ENCODE measurements around the gene ADD3.
A peak's percentile ranks its signal among the peaks of the same experiment; 100 is the strongest.

Gene ADD3

DNA sequence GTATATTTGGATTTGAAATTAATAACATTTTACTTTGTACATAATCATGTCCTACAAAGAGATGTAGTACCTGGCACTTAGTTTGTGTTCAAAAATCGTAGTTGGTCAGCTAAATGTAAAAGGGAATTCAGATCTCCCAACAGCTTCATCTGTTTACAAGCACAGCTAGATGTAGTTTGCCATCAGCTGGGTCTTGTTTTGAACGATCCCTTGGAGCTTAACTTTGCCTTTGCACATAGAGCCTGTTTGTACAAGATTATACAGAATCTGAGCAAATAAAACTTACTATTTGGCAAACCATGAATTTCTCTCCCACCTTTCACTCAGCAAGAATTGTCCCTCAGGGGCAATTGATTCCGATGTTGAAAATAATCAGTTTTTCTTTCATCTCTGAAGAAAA, 36.1 kb upstream of the ADD3 start:
- Histone ChIP-seq H3K4me1 (ENCODE audit: insufficient read depth, low read length, severe bottlenecking) (no peaks in the 10 kb centered on the region), H3K36me3 (ENCODE audit: insufficient read depth, low read length) (no peaks in the 10 kb centered on the region), H3F3A (ENCODE audit: insufficient read depth, low read length) (no peaks in the 10 kb centered on the region), H3K4me2 (ENCODE audit: low read length) (no peak overlapping the region), H3K4me3 (ENCODE audit: low read depth, low read length, poor library complexity, severe bottlenecking) (no peak overlapping the region), H3K9ac (ENCODE audit: low read length) (no peak overlapping the region), H3K27ac (ENCODE audit: low read depth, low read length, poor library complexity, severe bottlenecking) (no peak overlapping the region), H3K27me3 (ENCODE audit: insufficient read depth, low read length) (peaks cover 6% of the 10 kb centered on the region; the same call in 1 of the 2 replicates), H3K9me3 (ENCODE audit: low read length) (no peaks in the 10 kb centered on the region), H3K79me2 (ENCODE audit: insufficient read depth, low read length) (no peaks in the 10 kb centered on the region), H3K9me2 (ENCODE audit: low read depth, low read length) (no peaks in the 10 kb centered on the region), H4K20me1 (ENCODE audit: insufficient read depth, low read length) (no peaks in the 10 kb centered on the region), H2AFZ (ENCODE audit: low read length) (no peak overlapping the region)
- TF ChIP-seq, protein P1, sequence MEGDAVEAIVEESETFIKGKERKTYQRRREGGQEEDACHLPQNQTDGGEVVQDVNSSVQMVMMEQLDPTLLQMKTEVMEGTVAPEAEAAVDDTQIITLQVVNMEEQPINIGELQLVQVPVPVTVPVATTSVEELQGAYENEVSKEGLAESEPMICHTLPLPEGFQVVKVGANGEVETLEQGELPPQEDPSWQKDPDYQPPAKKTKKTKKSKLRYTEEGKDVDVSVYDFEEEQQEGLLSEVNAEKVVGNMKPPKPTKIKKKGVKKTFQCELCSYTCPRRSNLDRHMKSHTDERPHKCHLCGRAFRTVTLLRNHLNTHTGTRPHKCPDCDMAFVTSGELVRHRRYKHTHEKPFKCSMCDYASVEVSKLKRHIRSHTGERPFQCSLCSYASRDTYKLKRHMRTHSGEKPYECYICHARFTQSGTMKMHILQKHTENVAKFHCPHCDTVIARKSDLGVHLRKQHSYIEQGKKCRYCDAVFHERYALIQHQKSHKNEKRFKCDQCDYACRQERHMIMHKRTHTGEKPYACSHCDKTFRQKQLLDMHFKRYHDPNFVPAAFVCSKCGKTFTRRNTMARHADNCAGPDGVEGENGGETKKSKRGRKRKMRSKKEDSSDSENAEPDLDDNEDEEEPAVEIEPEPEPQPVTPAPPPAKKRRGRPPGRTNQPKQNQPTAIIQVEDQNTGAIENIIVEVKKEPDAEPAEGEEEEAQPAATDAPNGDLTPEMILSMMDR (IDR thresholded peaks at IDR 0.05; ENCODE audit: low read length) = no peak
- TF ChIP-seq EZH2 (IDR thresholded peaks at IDR 0.05; ENCODE audit: borderline replicate concordance, low read length) = no peak

DNA sequence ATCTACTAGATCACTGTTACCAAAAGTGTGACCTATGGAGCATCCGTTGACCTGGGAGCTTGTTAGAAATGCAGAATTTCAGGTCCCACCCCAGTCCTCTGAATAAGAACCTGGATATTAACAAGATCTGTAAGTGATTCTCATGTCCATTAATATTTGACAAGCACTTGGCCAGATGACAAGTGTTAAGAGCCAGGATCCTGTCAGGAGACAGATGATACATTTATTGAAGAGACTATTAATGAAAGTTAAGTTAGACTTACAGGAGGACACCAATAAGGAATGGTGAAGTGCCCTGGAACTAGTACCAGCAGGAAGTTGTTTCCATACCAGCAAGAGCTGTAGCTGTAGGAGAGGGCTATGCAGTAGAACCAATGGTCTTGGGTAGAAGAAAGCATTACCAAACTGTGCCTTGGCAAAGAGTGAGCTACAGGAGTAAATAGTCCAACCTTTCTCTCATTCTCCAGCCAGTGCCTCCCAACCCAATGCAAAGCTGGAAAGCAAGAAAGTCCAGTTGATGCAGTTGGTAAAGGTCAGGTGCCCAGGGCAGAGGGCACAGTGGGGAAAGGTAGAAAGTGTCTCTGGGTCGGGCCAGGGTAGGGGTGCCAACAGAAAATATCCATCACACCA, 35.3 kb upstream of the ADD3 start:
- Histone ChIP-seq H3K9me3 (ENCODE audit: low read length) (no peaks in the 10 kb centered on the region), H3K27me3 (ENCODE audit: insufficient read depth, low read length) (peaks cover 6% of the 10 kb centered on the region; the same call in 1 of the 2 replicates), H3K36me3 (ENCODE audit: insufficient read depth, low read length) (no peaks in the 10 kb centered on the region), H3K79me2 (ENCODE audit: insufficient read depth, low read length) (no peaks in the 10 kb centered on the region), H4K20me1 (ENCODE audit: insufficient read depth, low read length) (no peaks in the 10 kb centered on the region), H3K27ac (ENCODE audit: low read depth, low read length, poor library complexity, severe bottlenecking) (no peak overlapping the region), H3K9me2 (ENCODE audit: low read depth, low read length) (no peaks in the 10 kb centered on the region), H2AFZ (ENCODE audit: low read length) (no peak overlapping the region), H3K9ac (ENCODE audit: low read length) (no peak overlapping the region), H3K4me2 (ENCODE audit: low read length) (no peak overlapping the region), H3K4me3 (ENCODE audit: low read depth, low read length, poor library complexity, severe bottlenecking) (no peak overlapping the region), H3F3A (ENCODE audit: insufficient read depth, low read length) (no peaks in the 10 kb centered on the region), H3K4me1 (ENCODE audit: insufficient read depth, low read length, severe bottlenecking) (no peaks in the 10 kb centered on the region)
- TF ChIP-seq EZH2 (IDR thresholded peaks at IDR 0.05; ENCODE audit: borderline replicate concordance, low read length) = no peak
- TF ChIP-seq, protein P1 (IDR thresholded peaks at IDR 0.05; ENCODE audit: low read length) = no peak

DNA sequence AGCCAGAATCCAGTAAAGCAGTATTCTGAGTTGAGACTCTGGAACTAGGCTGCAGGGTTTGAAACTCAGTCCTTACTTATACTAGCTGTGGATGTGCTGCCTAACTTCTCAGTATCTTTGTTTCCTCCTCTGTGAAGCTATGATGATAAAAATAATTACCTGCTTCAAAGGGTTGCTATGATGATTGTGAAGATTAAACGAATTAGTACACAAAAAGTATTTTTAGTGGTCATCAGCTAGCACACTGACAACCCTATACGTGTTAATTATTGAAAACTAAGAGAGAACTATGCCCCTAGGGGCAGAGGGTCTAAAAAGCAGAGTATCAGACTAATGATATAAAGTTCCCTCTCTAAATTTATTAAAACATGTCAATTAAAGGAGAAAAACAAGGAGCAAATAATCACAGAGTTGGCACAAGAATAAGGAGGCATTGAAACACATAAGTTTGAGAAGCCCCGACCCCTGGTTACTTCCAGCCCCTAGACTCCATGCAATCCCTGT, 34.4 kb upstream of the ADD3 start:
- Histone ChIP-seq H3K27ac (ENCODE audit: low read depth, low read length, poor library complexity, severe bottlenecking) (no peak overlapping the region), H3F3A (ENCODE audit: insufficient read depth, low read length) (no peaks in the 10 kb centered on the region), H3K79me2 (ENCODE audit: insufficient read depth, low read length) (no peaks in the 10 kb centered on the region), H3K27me3 (ENCODE audit: insufficient read depth, low read length) (peaks cover 6% of the 10 kb centered on the region; the same call in 1 of the 2 replicates), H2AFZ (ENCODE audit: low read length) (no peak overlapping the region), H3K4me2 (ENCODE audit: low read length) (no peak overlapping the region), H3K4me1 (ENCODE audit: insufficient read depth, low read length, severe bottlenecking) (no peaks in the 10 kb centered on the region), H3K9me3 (ENCODE audit: low read length) (no peaks in the 10 kb centered on the region), H3K36me3 (ENCODE audit: insufficient read depth, low read length) (no peaks in the 10 kb centered on the region), H4K20me1 (ENCODE audit: insufficient read depth, low read length) (no peaks in the 10 kb centered on the region), H3K9ac (ENCODE audit: low read length) (no peak overlapping the region), H3K9me2 (ENCODE audit: low read depth, low read length) (no peaks in the 10 kb centered on the region), H3K4me3 (ENCODE audit: low read depth, low read length, poor library complexity, severe bottlenecking) (no peak overlapping the region)
- TF ChIP-seq EZH2 (IDR thresholded peaks at IDR 0.05; ENCODE audit: borderline replicate concordance, low read length) = no peak
- TF ChIP-seq, protein P1 (IDR thresholded peaks at IDR 0.05; ENCODE audit: low read length) = peak; percentile 15; the same call in 1 of the 2 replicates
